ENCODE measurements around the gene GPR176.

GPR176 gene

GRCh38 chr15:39807791-39808190, 112.3 kb downstream of the GPR176 start:
- no peak for DNase-seq (ENCODE audit: low read depth in 2 of 2)

GRCh38 chr15:39804026-39804425, 116.0 kb downstream of the GPR176 start:
- DNase-seq (ENCODE audit: low read depth in 2 of 2), result no peak

- DNase-seq (ENCODE audit: low read depth in 2 of 2), result no peak
These were observed 117.0 kb downstream of the GPR176 start for GRCh38 chr15:39803016-39803415.

- no peak for DNase-seq (ENCODE audit: low read depth in 2 of 2)
These were observed 118.3 kb downstream of the GPR176 start for GRCh38 chr15:39801641-39802309.

GRCh38 chr15:39799552-39800011, 120.5 kb downstream of the GPR176 start:
- no peak for DNase-seq (ENCODE audit: low read depth in 2 of 2)

GRCh38 chr15:39798382-39798781, 121.7 kb downstream of the GPR176 start:
- DNase-seq (ENCODE audit: low read depth in 2 of 2), result no peak

GRCh38 chr15:39797407-39797806, 122.7 kb downstream of the GPR176 start:
- DNase-seq (ENCODE audit: low read depth in 2 of 2), result no peak

GRCh38 chr15:39796601-39797000, 123.5 kb downstream of the GPR176 start:
- DNase-seq (ENCODE audit: low read depth in 2 of 2), result no peak

GRCh38 chr15:39795486-39795885, 124.6 kb downstream of the GPR176 start:
- no peak for DNase-seq (ENCODE audit: low read depth in 2 of 2)

GRCh38 chr15:39794954-39795353, 125.1 kb downstream of the GPR176 start:
- DNase-seq (ENCODE audit: low read depth in 2 of 2), result no peak

GRCh38 chr15:39793923-39794322, 126.1 kb downstream of the GPR176 start:
- DNase-seq (ENCODE audit: low read depth in 2 of 2), result no peak

- no peak for DNase-seq (ENCODE audit: low read depth in 2 of 2)
These were observed 127.2 kb downstream of the GPR176 start for GRCh38 chr15:39792844-39793335.

- no peak for DNase-seq (ENCODE audit: low read depth in 2 of 2)
These were observed 127.8 kb downstream of the GPR176 start for GRCh38 chr15:39792025-39792843.

GRCh38 chr15:39789736-39790135, 130.3 kb downstream of the GPR176 start:
- no peak for DNase-seq (ENCODE audit: low read depth in 2 of 2)

GRCh38 chr15:39788800-39789565, 131.1 kb downstream of the GPR176 start:
- no peak for DNase-seq (ENCODE audit: low read depth in 2 of 2)

- peak in 1 of 2 donors; percentile 4 for DNase-seq (ENCODE audit: low read depth in 2 of 2)
These were observed 132.0 kb downstream of the GPR176 start for GRCh38 chr15:39788108-39788507.

- DNase-seq (ENCODE audit: low read depth in 2 of 2), result no peak
These were observed 132.6 kb downstream of the GPR176 start for GRCh38 chr15:39787479-39787878.

GRCh38 chr15:39786447-39787056, 133.5 kb downstream of the GPR176 start:
- DNase-seq (ENCODE audit: low read depth in 2 of 2), result no peak

- DNase-seq (ENCODE audit: low read depth in 2 of 2), result no peak
These were observed 134.2 kb downstream of the GPR176 start for GRCh38 chr15:39785841-39786240.

- DNase-seq (ENCODE audit: low read depth in 2 of 2), result no peak
These were observed 134.9 kb downstream of the GPR176 start for GRCh38 chr15:39785139-39785538.

GRCh38 chr15:39784638-39785037, 135.4 kb downstream of the GPR176 start:
- no peak for DNase-seq (ENCODE audit: low read depth in 2 of 2)

GRCh38 chr15:39784125-39784524, 135.9 kb downstream of the GPR176 start:
- no peak for DNase-seq (ENCODE audit: low read depth in 2 of 2)
